GM18505 (cell line): ENCODE data around the gene FBXO34.
"Not testable (repeated sequence)": the region's sequence is repeated elsewhere in the genome, so short reads cannot be mapped to it uniquely, and the experiment has no call there.

Experiments used
- ATAC-seq: cut with Tn5 transposase; IDR thresholded peaks from one replicate; pipeline ENCODE4 v1.9.1; 2021; ENCODE audit not compliant: unreplicated experiment
- POLR2A ChIP-seq: IDR thresholded peaks from 4 replicates; pipeline ENCODE4 v1.6.1; 2011; ENCODE audit warnings: borderline replicate concordance; ENCODE audit not compliant: insufficient read depth, insufficient read length; ENCODE audit errors: extremely low read depth

Gene FBXO34

DNA sequence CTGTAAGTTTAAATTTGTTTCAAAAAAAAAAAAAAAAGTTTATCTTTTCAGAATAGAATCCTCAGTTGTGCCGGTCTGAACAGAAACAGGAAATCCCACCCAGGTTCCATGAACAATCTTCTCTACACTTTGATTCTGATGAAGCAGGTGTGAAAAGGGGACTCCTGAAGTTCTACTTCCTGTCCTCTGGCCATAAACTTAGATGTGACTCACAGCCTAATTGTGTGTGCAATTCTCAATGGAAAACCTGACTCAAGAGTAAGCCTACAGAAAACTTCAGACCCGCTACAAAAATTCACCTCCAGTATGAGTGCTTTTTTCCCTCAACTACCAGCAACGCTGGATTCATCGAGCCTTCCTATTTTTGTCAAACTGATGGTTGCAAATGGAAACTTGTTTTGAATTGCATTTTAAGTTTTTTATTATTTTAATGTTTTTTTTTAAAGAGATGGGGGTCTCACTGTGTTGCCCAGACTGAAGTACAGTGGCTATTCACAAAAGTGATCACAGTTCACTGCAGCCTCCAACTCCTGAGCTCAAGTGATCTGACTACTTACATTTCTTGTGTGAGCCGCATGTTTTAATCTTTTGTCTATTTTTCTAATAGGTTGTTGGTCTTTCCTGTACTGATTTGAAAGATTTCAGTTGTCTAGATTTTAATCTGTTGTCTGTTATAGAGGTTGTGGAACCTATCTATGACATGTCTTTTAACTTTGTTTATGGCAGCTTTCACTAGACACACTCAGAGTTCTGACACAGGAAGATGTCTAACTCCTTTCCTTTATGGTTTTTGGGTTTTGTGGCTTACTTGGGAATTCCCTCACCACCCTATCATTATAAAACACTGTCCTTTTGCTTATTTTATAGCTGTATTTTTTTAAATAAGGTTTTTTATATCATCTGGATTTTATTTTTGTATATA, 102.8 kb downstream of the FBXO34 start:
- TF ChIP-seq POLR2A, result no peak
- ATAC-seq, result no peak

DNA sequence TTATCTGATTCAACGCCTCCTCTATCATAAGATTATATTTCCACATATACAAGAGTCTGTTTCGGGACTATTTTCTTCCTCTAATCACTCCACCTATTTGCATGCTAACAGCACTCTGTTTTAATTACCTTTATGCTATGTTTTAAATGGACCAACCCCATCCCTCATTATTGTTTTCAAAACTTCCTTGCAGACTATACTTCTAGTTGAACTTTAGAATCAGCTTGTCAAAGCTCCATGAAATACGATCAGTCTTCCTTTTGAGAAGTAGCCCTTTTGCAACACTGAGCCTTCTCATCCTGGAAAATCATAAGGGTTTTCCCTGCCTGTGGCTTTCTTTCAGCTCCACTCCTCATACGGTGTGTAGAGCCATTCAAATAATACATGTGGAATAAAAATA, 103.5 kb downstream of the FBXO34 start:
- ATAC-seq, result no peak
- TF ChIP-seq POLR2A, result no peak

DNA sequence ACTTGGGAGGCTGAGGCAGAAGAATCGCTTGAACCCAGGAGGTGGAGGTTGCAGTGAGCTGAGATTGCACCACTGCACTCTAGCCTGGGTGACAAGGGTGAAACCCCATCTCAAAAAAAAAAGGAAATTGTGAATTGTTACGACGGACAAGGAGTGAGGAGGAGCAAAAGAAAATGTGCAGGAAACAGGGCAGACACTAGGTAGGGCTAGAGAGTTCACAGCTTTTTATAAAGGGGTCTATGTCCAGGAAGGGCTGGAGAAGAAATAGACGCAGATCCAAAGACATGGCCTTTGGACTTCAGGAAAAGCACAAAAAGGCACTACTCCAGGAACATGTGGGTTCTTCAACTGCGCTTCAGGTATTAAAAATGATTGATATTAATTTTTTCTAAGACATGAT, 106.0 kb downstream of the FBXO34 start:
- ATAC-seq, result no peak
- no peak for TF ChIP-seq POLR2A

DNA sequence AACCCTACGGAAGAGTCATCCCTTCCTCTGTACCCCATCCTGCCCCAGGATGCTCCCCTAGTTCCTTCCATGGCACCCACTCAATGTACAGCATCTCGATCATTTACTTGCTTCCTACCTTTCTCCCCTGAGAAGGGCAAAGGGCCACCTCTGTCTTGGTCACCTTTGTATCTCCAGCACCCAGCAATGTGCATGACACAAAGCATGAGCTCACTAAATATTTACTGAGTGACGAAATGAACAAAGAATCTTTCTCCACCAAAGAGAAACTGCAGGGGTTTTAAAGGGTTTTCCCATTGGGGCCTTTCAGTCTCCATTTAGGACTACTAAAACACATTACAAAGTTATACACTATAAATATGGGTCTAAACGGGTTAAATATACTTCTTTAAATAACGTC, 109.8 kb downstream of the FBXO34 start:
- no peak for ATAC-seq
- no peak for TF ChIP-seq POLR2A

DNA sequence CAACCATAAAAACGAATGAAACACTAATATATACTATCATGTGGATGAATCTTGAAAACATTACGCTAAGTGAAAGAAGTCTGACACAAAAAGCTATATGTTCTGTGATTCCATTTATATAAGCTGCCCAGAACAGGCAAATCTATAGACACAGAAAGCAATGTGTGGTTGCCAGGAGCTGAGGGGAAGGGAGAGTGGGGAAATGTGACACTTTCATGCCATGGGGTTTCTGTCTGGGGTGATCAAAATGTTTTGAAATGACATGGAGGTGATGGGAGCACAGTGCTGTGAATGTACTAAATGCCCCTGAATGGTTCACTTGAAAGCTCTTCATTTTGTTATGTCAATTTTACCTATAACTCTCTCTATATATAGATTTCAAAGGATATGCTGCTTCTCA, 110.3 kb downstream of the FBXO34 start:
- TF ChIP-seq POLR2A, result no peak
- ATAC-seq, result no peak

DNA sequence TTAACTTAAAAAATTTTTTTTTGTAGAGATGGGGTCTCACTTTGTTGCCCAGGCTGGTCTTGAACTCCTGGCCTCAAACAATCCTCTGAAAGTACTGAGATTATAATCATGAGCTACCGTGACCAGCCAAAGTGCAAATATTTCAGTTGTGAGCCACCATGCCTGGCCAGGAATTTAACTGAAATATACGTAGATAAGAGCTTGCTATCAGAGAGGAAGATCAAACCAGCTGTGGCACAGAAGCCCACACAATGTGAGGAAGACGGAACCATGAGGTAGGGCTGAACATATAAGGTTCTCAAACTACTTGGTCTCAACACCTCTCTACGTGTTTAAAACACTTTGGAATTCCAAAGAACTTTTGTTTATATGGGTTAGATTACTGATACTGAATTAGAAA, 111.3 kb downstream of the FBXO34 start:
- ATAC-seq, result no peak
- TF ChIP-seq POLR2A, result no peak

DNA sequence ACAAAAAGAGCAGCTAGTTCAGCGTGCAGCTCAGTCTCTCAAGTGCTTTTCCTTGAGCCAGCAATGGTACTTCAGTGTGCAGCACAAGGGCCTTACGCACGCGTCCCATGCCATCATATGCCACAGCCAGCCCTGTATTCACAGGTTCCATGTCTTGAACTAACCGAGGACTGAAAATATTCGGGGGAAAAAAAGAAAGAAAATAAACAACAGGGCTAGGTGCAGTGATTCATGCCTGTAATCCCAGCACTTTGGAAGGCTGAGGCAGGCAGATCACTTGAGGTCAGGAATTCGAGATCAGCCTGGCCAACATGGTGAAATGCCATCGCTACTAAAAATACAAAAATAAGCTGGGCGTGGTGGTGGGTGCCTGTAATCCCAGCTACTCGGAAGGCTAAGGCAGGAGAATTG, 111.8 kb downstream of the FBXO34 start:
- not testable (repeated sequence) for ATAC-seq

DNA sequence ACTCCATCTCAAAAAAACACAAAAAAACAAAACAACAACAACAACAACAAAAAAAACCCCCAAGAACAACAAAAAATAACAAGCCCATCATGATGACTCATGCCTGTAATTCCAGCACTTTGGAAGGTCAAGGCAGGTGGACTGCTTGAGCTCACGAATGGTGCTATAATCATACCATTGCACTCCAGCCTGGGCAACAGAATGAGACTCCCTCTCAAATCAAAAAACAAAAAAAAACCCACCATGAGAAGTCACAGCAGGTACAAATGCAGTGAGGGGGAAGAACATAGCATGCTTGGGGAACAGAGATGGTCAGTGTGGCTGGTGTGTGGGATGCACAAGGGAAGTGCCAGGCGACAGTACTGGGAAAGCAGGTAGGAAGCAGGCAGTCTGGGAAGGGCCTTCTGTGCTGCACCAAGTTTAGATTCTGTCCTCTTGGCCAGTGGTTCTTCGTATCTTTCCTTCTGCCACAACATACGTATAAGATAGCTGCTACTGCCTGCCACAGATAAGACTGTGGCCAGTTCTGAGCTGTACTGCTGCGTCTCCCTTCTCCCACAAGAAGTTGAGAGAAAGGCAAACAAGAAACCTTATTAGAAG, 112.4 kb downstream of the FBXO34 start:
- ATAC-seq, result no peak
- no peak for TF ChIP-seq POLR2A

DNA sequence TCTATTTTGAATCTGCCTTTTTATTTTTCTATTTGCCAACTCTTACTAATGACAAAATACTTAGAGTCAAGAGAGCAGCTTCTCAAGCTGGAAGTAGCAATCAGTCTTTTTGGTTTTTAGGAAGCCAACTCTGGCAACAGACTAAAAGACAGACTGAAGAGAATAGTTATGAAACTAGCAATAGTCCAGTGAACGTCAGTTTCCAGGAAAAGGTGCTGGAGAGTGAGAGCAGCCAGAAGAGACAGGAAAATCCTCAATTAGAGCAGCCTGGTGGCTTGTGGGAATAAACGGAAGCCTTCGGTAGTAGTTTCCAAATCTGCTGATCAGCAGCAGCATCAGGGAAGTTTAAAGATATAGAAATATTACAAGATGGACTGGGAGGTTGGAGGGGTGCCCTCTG, 113.3 kb downstream of the FBXO34 start:
- ATAC-seq, result no peak
- TF ChIP-seq POLR2A, result no peak

DNA sequence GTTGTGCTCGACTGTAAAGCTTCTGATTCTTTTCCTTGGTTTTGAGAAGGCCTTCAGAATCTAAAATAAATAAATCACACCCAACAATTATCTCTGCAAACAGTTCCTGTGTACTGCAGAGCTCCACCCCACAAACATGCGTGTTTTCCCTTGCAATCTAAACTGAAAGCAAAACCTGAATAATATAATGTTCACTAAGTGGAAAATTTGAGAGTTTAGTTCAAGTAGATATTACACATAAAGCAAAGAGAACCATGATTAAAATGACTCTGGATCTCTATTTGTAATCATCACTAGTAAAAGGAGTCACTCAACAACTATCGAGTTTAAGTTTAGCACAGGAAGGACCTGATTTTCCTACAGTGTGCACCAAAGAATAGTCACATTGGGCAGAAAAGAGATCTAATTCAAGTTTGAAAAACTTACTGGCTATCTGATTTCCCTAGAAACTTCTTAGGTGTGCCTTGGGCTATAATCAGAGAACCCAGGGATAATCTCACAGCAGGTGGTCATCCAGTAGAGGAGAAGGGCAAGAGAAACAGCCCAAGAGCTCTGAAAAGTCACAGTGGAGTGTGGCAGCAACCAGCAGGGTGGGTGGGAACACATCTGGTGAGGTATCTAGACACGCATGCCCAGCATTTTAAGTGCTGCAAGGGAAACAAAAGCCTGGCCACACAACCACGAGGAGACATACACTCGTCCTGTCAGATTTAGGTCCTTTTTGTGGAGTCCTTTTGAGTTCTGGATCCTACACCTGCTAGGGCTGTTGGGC, 115.0 kb downstream of the FBXO34 start:
- ATAC-seq, result no peak
- no peak for TF ChIP-seq POLR2A

DNA sequence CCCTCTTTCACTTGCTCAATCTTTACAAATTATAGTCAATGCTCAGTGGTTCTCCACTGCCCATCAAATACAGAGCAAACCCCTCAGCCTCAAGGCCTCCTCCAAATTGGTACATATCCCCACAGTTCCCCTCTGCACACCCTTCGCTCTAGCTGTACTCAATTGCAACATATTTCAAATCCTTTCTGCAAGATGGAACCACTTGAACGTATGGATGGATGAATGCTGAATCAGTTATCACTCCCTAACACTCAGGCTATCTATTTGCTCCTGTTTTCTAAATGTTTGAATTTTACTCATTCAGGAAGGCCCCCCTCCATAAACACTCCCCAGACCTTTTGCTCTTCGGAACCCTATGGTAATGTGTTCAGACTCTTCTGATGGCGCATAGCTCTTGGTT, 115.9 kb downstream of the FBXO34 start:
- ATAC-seq, result no peak
- TF ChIP-seq POLR2A, result no peak

DNA sequence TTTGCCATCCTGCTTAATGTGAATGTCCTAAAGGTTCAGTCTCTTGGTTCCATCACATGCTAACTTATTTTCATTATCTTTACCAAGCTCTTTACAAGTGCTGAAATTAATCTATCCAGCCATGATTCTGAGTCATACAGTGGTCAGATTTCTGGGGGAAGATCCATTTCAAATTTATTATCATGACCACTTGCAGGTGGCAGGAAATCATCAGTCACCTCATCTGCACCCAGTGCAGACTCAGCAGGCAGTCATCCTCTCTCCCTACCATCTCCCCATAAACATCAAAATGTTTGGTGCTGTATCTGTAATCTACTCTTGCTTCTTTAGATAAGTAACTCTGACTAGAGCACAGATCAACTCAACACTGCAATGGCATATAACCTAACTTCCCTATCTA, 116.9 kb downstream of the FBXO34 start:
- no peak for TF ChIP-seq POLR2A
- ATAC-seq, result no peak

DNA sequence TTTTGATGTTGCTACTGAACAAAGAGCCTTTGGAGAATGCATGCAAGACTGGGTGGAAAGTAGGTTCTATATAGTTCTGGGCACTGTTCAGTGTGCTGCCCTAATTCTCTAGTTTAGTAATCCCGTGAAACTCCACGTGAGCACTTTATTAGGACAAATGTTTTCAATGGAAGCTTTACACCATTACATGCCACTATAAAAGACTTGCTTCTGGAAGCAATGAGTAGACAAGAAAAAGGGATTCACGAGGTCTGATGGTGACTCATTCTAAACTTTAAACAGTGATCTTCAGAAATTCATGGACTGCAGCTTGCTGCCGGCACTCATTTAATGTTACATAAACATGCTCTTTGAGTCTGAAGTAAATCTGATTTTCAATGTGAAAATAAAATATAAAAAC, 118.1 kb downstream of the FBXO34 start:
- no peak for TF ChIP-seq POLR2A
- no peak for ATAC-seq

DNA sequence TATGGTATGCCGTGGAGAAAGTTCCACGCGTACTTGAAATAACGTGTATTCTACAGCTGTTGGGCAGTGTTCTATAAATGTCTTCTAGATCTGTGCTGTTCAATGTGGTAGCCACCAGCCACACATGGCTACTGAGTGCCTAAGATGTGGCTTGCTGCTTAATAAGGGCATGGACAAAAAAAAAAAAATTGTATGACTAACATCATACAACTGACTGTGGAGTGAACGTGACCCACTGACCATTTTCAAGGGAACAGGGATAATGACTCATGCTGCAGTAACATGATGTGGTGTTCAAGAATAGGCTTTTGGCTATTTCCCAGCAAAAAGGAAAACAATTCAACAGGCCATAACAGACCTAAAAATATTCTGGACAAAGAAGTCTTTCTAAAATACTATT, 127.5 kb downstream of the FBXO34 start:
- no peak for ATAC-seq
- TF ChIP-seq POLR2A, result no peak
